ENCODE data around the gene PLAC9.

PLAC9 gene

GRCh38 chr10:80186364-80187012 is 54.0 kb downstream of the PLAC9 start:
- no peak for DNase-seq

GRCh38 chr10:80187060-80187459 is 54.5 kb downstream of the PLAC9 start:
- DNase-seq: no peak

- DNase-seq: no peak
Measured at GRCh38 chr10:80187465-80188409, 55.2 kb downstream of the PLAC9 start.

GRCh38 chr10:80188713-80189112 is 56.2 kb downstream of the PLAC9 start:
- DNase-seq: no peak

- no peak for DNase-seq
Measured at GRCh38 chr10:80191589-80192270, 59.2 kb downstream of the PLAC9 start.

GRCh38 chr10:80192553-80192952 is 60.0 kb downstream of the PLAC9 start:
- no peak for DNase-seq

GRCh38 chr10:80194373-80195045 is 62.0 kb downstream of the PLAC9 start:
- DNase-seq: no peak

All from left hindlimb (tissue), 1 donor.